HG02763 (cell line): ENCODE data around the gene ZNF26.
"Not testable (repeated sequence)": the region's sequence is repeated elsewhere in the genome, so short reads cannot be mapped to it uniquely, and the experiment has no call there.

Experiments
- ATAC-seq: cut with Tn5 transposase; IDR thresholded peaks from one replicate; pipeline ENCODE4 v1.9.1; 2021; ENCODE audit warnings: mild to moderate bottlenecking, moderate library complexity; ENCODE audit not compliant: unreplicated experiment

The ZNF26 gene

GRCh38 chr12:132955094-132956010 lies 30.8 kb upstream of the ZNF26 start:
- peak; percentile 29 for ATAC-seq

DNA sequence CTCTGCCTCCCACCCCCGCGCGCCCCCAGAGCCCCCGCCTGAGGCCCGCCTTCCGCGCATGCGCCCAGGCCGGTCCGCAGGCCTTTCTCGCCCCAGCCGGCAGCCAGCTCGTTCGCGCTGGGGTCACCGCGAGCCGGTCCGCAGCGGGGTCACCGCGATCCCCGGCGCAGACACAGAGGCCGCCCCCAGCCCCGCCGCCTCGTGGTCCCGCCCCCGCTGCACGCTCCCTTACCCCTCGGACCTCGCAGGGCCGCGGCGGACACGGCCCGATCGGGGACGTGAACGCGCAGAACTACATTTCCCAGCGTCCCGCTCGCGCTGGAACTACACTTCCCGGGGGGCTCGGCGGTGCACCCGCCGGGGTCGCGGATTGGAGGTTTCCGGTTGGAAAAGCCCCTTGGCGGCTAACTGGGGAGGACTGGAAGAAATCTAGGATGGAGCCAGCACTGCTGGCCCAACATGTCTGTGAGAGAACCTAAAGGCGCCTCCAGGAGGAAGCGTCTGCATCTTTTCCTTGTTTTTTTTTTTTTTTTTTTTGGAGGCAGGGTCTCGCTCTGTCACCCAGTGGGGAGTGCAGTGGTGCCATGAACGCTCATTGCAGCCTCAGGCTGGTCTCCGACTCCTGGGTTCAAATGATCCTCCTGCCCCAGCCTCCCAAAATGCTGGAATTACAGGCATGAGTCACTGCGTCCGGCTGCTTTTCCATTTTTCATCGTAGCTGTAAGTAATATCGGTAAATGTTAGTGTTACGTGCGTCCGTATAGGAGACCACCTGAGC lies 30.0 kb upstream of the ZNF26 start, which contains the start of gene ZNF605:
Gene ZNF605 (minus strand): TSS at position 296 of the 778 bp plus-strand sequence. CDS start 10,671 bp downstream, outside the sequence.
- peak; percentile 95 for ATAC-seq

GRCh38 chr12:132961790-132962189 lies 24.4 kb upstream of the ZNF26 start:
- ATAC-seq: not testable (repeated sequence)

DNA sequence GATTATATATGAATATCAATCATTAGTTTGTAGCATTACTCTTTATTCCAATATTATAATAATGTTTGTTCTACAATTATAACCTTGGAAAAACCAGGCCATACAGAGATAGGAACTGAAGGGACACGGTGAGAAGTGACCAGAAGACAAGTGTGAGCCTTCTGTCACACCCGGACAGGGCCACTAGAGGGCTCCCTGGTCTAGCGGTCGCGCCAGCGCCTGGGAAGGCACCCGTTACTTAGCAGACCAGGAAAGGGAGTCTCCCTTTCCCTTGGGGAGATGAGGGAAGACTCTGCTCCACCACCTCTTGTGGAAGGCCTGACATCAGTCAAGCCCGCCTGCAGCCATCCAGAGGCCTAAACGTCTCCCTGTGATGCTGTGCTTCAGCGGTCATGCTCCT lies 22.2 kb upstream of the ZNF26 start:
- ATAC-seq: not testable (repeated sequence)

- ATAC-seq: no peak
Measured at GRCh38 chr12:132965796-132966195, 20.4 kb upstream of the ZNF26 start.

GRCh38 chr12:132966676-132967415 lies 19.3 kb upstream of the ZNF26 start:
- ATAC-seq: no peak

- ATAC-seq: no peak
Measured at GRCh38 chr12:132967736-132968135, 18.4 kb upstream of the ZNF26 start.

DNA sequence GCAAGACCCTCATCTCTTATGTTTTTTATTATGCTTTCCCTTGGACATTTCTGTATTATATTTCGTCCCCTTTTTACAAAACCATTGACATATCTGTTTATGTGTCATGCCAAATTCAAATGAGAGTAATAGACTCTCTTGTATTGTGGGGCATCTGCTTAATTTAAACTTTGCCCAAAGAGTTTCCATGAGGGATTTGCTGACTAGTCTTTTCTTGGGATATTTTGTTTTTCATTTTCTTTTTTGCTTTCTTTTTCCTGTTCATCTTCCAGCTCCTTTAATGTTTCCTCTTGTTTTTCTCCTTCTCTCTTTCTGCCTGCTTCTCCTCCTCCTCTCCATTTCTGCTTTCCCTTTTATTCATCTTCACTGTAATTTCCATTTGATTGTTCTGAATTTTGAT lies 13.8 kb upstream of the ZNF26 start:
- no peak for ATAC-seq

GRCh38 chr12:132976870-132977269 lies 9.3 kb upstream of the ZNF26 start:
- not testable (repeated sequence) for ATAC-seq

DNA sequence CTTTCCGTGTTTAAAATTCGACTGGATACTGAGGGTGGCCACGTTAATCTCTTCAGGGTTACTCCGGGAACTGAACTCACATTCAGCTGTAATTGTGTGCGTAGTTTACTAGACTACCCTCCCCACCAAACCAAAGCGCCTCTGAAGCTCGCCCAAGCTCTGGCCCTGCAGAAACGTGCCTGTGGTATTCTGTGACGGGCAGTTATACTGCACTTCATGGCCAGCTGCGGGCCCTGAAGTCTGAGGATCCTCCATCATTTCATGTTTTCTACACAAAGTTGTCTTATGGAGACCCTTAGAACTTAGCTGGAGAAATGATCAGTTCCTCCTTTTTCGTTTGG lies 688 bp downstream of the ZNF26 start:
- ATAC-seq: no peak

GRCh38 chr12:132998741-132999140 lies 12.6 kb downstream of the ZNF26 start:
- ATAC-seq: no peak

DNA sequence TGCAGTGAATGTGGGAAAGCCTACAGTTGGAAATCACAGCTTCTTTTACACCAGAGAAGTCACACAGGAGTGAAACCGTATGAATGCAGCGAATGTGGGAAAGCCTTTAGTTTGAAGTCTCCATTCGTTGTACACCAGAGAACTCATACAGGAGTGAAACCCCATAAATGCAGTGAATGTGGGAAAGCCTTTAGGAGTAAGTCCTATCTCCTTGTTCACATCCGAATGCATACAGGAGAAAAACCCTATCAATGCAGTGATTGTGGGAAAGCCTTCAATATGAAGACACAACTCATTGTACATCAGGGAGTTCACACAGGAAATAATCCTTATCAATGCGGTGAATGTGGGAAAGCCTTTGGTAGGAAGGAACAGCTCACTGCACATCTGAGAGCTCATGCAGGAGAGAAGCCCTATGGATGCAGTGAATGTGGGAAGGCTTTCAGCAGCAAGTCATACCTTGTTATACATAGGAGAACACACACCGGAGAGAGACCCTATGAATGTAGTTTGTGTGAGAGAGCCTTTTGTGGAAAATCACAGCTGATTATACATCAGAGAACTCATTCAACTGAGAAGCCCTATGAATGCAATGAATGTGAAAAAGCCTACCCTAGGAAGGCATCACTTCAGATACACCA lies 24.6 kb downstream of the ZNF26 start:
- no peak for ATAC-seq

- ATAC-seq: no peak
Measured at GRCh38 chr12:133023566-133023965, 37.4 kb downstream of the ZNF26 start.

- no peak for ATAC-seq
Measured at GRCh38 chr12:133026996-133027395, 40.8 kb downstream of the ZNF26 start.

GRCh38 chr12:133037207-133038005 lies 51.2 kb downstream of the ZNF26 start, which contains the start of gene ZNF84:
ZNF84 (plus strand) TSS chr12:133037509; CDS start chr12:133041468, 3,959 bp downstream.
- ATAC-seq: peak; percentile 96

DNA sequence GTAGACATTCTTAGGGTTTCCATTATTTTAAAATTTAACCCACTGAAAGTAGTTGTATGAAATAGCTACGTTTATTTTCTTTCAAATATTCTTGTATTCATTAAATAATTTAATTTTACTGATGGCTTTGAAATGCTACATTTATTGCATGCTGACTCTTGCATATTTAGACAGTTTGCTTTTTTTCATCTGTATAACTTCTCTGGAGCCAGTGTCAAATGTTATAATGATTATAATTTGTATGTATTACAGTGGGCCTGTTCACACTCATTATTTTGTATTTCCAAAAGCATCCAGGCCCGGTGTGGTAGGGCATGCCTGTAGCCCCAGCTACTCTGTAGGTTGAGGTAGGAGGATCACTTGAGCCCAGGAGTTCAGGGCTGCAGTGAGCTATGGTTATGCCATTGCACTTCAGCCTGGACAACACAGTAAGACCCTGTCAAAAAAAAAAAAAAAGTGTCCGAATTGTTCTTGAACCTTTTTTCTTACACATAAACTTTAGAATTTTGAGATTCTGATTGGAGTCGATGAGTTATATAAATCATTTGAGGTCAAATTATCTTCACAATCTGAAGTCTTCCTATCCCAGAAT lies 52.0 kb downstream of the ZNF26 start:
- ATAC-seq: no peak

- no peak for ATAC-seq
Measured at GRCh38 chr12:133046698-133047097, 60.5 kb downstream of the ZNF26 start.

GRCh38 chr12:133057446-133057845 lies 71.3 kb downstream of the ZNF26 start:
- no peak for ATAC-seq
